NB4 (cell line): ENCODE data around the gene OR5B2.

Experiments used
- DNase-seq: peaks from one replicate; pipeline ENCODE4 v3.0.0; 2010; ENCODE audit warnings: low read depth
- H3K4me3 ChIP-seq: one replicate; pipeline ENCODE4 v1.5.1; 2011; ENCODE audit warnings: mild to moderate bottlenecking, low read depth, low read length, moderate library complexity
- MYC ChIP-seq: IDR thresholded peaks from 2 replicates; pipeline ENCODE4 v1.6.1; 2011; ENCODE audit warnings: low read depth, low read length
- POLR2A ChIP-seq: IDR thresholded peaks from 2 replicates; pipeline ENCODE4 v1.6.1; 2011; ENCODE audit warnings: mild to moderate bottlenecking; ENCODE audit not compliant: insufficient read length; ENCODE audit errors: extremely low read depth
- TF ChIP-seq, protein P1 (sequence below): IDR thresholded peaks from one replicate; pipeline ENCODE4 v1.5.1; 2012; ENCODE audit warnings: low read depth, low read length
- TF ChIP-seq, protein P2 (sequence below): IDR thresholded peaks from 2 replicates; pipeline ENCODE4 v1.6.1; 2011; ENCODE audit warnings: low read depth, low read length

Gene OR5B2

DNA sequence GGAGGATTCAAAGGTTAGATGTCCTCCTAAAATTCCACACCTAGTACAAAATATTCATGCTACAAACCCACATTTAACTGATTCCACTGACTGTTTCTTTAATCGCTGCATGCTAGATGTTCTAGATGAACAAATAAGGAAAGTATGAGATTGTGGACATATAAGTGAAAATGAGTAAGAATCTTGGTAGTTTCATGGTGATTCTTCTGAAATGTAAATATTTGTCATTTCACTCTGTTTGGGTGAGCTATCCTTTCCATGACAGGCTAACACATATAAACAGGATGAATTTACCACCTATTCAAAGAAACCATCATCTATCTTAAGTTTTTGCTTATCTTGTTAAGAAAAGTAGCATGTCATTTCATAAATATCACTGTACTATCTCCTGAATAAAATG is 36.0 kb downstream of the OR5B2 start:
- H3K4me3 ChIP-seq = no peak overlapping the region
- no peak for DNase-seq
- TF ChIP-seq, protein P1, sequence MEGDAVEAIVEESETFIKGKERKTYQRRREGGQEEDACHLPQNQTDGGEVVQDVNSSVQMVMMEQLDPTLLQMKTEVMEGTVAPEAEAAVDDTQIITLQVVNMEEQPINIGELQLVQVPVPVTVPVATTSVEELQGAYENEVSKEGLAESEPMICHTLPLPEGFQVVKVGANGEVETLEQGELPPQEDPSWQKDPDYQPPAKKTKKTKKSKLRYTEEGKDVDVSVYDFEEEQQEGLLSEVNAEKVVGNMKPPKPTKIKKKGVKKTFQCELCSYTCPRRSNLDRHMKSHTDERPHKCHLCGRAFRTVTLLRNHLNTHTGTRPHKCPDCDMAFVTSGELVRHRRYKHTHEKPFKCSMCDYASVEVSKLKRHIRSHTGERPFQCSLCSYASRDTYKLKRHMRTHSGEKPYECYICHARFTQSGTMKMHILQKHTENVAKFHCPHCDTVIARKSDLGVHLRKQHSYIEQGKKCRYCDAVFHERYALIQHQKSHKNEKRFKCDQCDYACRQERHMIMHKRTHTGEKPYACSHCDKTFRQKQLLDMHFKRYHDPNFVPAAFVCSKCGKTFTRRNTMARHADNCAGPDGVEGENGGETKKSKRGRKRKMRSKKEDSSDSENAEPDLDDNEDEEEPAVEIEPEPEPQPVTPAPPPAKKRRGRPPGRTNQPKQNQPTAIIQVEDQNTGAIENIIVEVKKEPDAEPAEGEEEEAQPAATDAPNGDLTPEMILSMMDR = no peak
- TF ChIP-seq POLR2A (no peak), MYC (no peak)
- TF ChIP-seq, protein P2, sequence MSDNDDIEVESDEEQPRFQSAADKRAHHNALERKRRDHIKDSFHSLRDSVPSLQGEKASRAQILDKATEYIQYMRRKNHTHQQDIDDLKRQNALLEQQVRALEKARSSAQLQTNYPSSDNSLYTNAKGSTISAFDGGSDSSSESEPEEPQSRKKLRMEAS = no peak

DNA sequence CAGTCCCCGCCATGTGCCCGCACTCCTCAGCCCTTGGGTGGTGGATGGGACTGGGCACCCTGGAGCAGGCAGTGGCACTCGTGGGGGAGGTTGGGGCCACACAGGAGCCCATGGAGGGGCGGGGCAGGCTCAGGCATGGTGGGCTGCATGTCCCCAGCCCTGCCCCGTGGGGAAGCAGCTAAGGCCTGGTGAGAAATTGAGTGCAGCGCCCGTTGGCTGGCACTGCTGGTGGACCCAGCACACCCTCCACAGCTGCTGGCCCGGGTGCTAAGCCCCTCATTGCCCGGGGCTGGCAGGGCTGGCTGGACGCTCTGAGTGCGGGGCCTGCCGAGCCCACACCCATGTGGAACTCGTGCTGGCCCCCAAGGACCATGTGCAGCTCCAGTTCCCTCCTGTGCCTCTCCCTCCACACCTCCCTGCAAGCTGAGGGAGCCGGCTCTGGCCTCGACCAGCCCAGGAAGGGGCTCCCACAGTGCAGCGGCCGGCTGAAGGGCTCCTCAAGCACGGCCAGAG is 37.3 kb downstream of the OR5B2 start:
- TF ChIP-seq POLR2A = no peak
- TF ChIP-seq, protein P2 = no peak
- TF ChIP-seq, protein P1 = no peak
- TF ChIP-seq MYC = no peak
- no peak for DNase-seq
- no peak overlapping the region for H3K4me3 ChIP-seq
